HepG2 (cell line): ENCODE data around the gene FBXW4. TPM values are rescaled to one million over a fixed set of nuclear protein-coding genes. Genes with fewer than 3 reads are reported as not detected.

Experiments
- ATAC-seq: fragments of 200-7000 bp; cut with Tn5 transposase; 3 replicates; pipeline ENCODE4 v1.9.1; 2020; ENCODE audit warnings: mild to moderate bottlenecking, moderate library complexity
- BruUV-seq: library from RNA; stranded (reverse); fragments of 400-500 nt; replicated peaks from 2 replicates; lab custom pipeline; 2021; lab: Mats Ljungman, UMichigan
- CTCF ChIA-PET: fragments of 300-600 bp; formaldehyde crosslinking; extraction: SDS; loops from one replicate; lab custom pipeline; 2021; ENCODE audit warnings: low total read pairs, inconsistent platforms, low intra/inter-chr PET ratio; lab: Yijun Ruan, JAX
- POLR2A ChIA-PET: fragments of 350-600 bp; sonication (Branson Sonifier 250); formaldehyde crosslinking; loops from one replicate; lab custom pipeline; 2020; ENCODE audit warnings: antibody characterized with exemption, inconsistent platforms; lab: Yijun Ruan, JAX
- DNase-seq: peaks from one replicate; pipeline ENCODE4 v3.0.0-alpha.2; 2015; ENCODE audit warnings: low spot score
- FAIRE-seq: peaks from 3 replicates; lab custom pipeline; 2011; peaks lifted over from hg19 to GRCh38; lab: Jason Lieb, UNC
- H2AFZ ChIP-seq: one replicate; pipeline ENCODE4 v1.6.1; 2011; ENCODE audit warnings: low read length, inconsistent platforms
- H3K27ac ChIP-seq: fragments of 300-600 bp; 3 replicates; pipeline ENCODE4 v1.8.0; 2011; ENCODE audit warnings: mixed run types, mild to moderate bottlenecking, mixed read lengths, low read length, inconsistent platforms; ENCODE audit not compliant: insufficient read depth; ENCODE audit errors: extremely low read length
- H3K27me3 ChIP-seq, 2 experiments: fragments of 200-600 bp in 1 of 2; 2 replicates in 1 of 2; 3 replicates in 1 of 2; pipeline versions ENCODE4 v1.6.0 to v1.8.0; 2011; ENCODE audit warnings: low read length in 2 of 2, mild to moderate bottlenecking in 2 of 2, moderate library complexity in 2 of 2, inconsistent platforms in 1 of 2; ENCODE audit not compliant: insufficient read depth in 2 of 2, control insufficient read depth in 1 of 2
- H3K36me3 ChIP-seq, 2 experiments: fragments of 200-600 bp in 1 of 2; replicated peaks in 1 of 2; 2 replicates in 1 of 2; 3 replicates in 1 of 2; pipeline versions ENCODE4 v1.5.1 to v1.8.0; 2011; ENCODE audit warnings: low read length in 2 of 2, inconsistent platforms in 1 of 2; ENCODE audit not compliant: insufficient read depth in 2 of 2, control insufficient read depth in 1 of 2
- H3K4me1 ChIP-seq: 2 replicates; pipeline ENCODE4 v1.5.1; 2012; ENCODE audit warnings: low read length, inconsistent platforms; ENCODE audit not compliant: insufficient read depth
- H3K4me2 ChIP-seq: 2 replicates; pipeline ENCODE4 v1.6.0; 2011; ENCODE audit warnings: low read depth, low read length, inconsistent platforms
- H3K4me3 ChIP-seq, 3 experiments: fragments of 200-600 bp in 1 of 3; sonication (generic), shearing (Covaris generic) in 1 of 3; replicated peaks in 1 of 3; 2 replicates each; pipeline ENCODE4 v1.5.1; 2011 to 2016; ENCODE audit warnings: low read length in 3 of 3, inconsistent platforms in 2 of 3, low read depth in 2 of 3, mild to moderate bottlenecking in 2 of 3, control low read depth in 1 of 3, mixed read lengths in 1 of 3; ENCODE audit not compliant: insufficient read depth in 1 of 3
- H3K79me2 ChIP-seq: one replicate; pipeline ENCODE4 v1.6.1; 2011; ENCODE audit warnings: low read length, inconsistent platforms; ENCODE audit not compliant: insufficient read depth
- H3K9ac ChIP-seq: 2 replicates; pipeline ENCODE4 v1.6.0; 2011; ENCODE audit warnings: mild to moderate bottlenecking, low read depth, low read length, inconsistent platforms; ENCODE audit not compliant: insufficient read depth
- H3K9me3 ChIP-seq: 2 replicates; pipeline ENCODE4 v1.5.1; 2012; ENCODE audit warnings: mild to moderate bottlenecking, low read length
- H4K20me1 ChIP-seq: 2 replicates; pipeline ENCODE4 v1.6.0; 2011; ENCODE audit warnings: inconsistent platforms, mild to moderate bottlenecking, low read length, moderate library complexity; ENCODE audit not compliant: insufficient read depth
- ERF ChIP-seq: IDR thresholded peaks from 2 replicates; pipeline ENCODE4 v1.6.1; 2018; ENCODE audit warnings: missing biosample characterization, missing genetic modification reagents
- HDAC2 ChIP-seq: sonication (generic); formaldehyde crosslinking; IDR thresholded peaks from 2 replicates; pipeline ENCODE4 v1.4.0; 2020; ENCODE audit warnings: missing genetic modification reagents
- NFATC3 ChIP-seq: sonication (generic); formaldehyde crosslinking; IDR thresholded peaks from 2 replicates; pipeline ENCODE4 v1.5.1; 2020; ENCODE audit warnings: mild to moderate bottlenecking, missing genetic modification reagents
- NFE2L2 ChIP-seq: fragments of 150-350 bp; IDR thresholded peaks from 2 replicates; pipeline ENCODE4 v1.6.1; 2014; ENCODE audit warnings: low read length
- NFIB ChIP-seq: sonication (generic); formaldehyde crosslinking; IDR thresholded peaks from 2 replicates; pipeline ENCODE4 v1.9.0; 2021; ENCODE audit warnings: missing genetic modification reagents, mild to moderate bottlenecking, borderline replicate concordance
- PRMT3 ChIP-seq: sonication (generic); formaldehyde crosslinking; IDR thresholded peaks from 2 replicates; pipeline ENCODE4 v1.8.1; 2022; ENCODE audit warnings: low read depth, mild to moderate bottlenecking, moderate library complexity, missing genetic modification reagents, borderline replicate concordance
- SIN3B ChIP-seq: fragments of 150-350 bp; IDR thresholded peaks from 2 replicates; pipeline ENCODE4 v1.6.1; 2014; ENCODE audit warnings: low read length
- ZNF251 ChIP-seq: sonication (generic); formaldehyde crosslinking; IDR thresholded peaks from 2 replicates; pipeline ENCODE4 v1.9.0; 2021; ENCODE audit warnings: mild to moderate bottlenecking, missing genetic modification reagents
- ZNF501 ChIP-seq: sonication (generic); formaldehyde crosslinking; IDR thresholded peaks from 2 replicates; pipeline ENCODE4 v1.5.1; 2020; ENCODE audit warnings: mild to moderate bottlenecking, moderate library complexity, missing genetic modification reagents
- ZNF605 ChIP-seq: sonication (generic); formaldehyde crosslinking; IDR thresholded peaks from 2 replicates; pipeline ENCODE4 v1.8.0; 2022; ENCODE audit warnings: mild to moderate bottlenecking, missing genetic modification reagents
- ZNF839 ChIP-seq: sonication (generic); formaldehyde crosslinking; IDR thresholded peaks from 2 replicates; pipeline ENCODE4 v1.4.0; 2020; ENCODE audit warnings: missing genetic modification reagents, mild to moderate bottlenecking, borderline replicate concordance
- WGBS: methylation state at CpG from one replicate; pipeline ENCODE4 v1.1.6; 2017; ENCODE audit warnings: low lambda C conversion rate; 5-methylcytosine and 5-hydroxymethylcytosine counted together
- in situ Hi-C: cut with HindIII; loops from 2 replicates; pipeline ENCODE4 v1.10.0; 2017; ENCODE audit warnings: low pct_unique_long_range_greater_than_20kb; ENCODE audit not compliant: extremely low pct_ligation_motif_present
- intact Hi-C: fragments of 100-400 bp; cut with micrococcal nuclease; formaldehyde crosslinking; loops from one replicate; pipeline ENCODE4 v1.10.0; 2022; ENCODE audit not compliant: unreplicated experiment
- polyA plus RNA-seq, 8 experiments: library from polyadenylated mRNA; depleted of rRNA in 3 of 8; stranded (reverse) in 7 of 8; unstranded in 1 of 8; fragments of >200 nt; fragmentation: Illumina TruSeq in 4 of 8; extraction: Trizol in 4 of 8; gene quantifications; 2 replicates each; pipeline versions ENCODE4 v1.2.1 to v1.2.3, GENCODE V29; 2011 to 2016; ENCODE audit warnings: low read depth in 4 of 8, missing spikeins in 1 of 8, mixed read lengths in 1 of 8; ENCODE audit not compliant: insufficient read depth in 1 of 8
- total RNA-seq, 5 experiments: library from RNA; depleted of rRNA; stranded (reverse); fragments of >200 nt; fragmentation: Illumina TruSeq; extraction: Trizol; gene quantifications; 2 replicates each; pipeline ENCODE4 v1.2.3, GENCODE V29; 2016; ENCODE audit warnings: low read depth in 1 of 5
- TF ChIP-seq, protein P1 (sequence below): sonication (generic); formaldehyde crosslinking; IDR thresholded peaks from 2 replicates; pipeline ENCODE4 v1.9.0; 2022; ENCODE audit warnings: missing genetic modification reagents, mild to moderate bottlenecking, borderline replicate concordance
- TF ChIP-seq, protein P2 (sequence below): sonication (generic); formaldehyde crosslinking; IDR thresholded peaks from 2 replicates; pipeline ENCODE4 v1.4.0; 2020; ENCODE audit warnings: missing genetic modification reagents

Gene FBXW4
- total and polyA plus RNA-seq, 2 of the 13 experiments (the other 11 are each of a cell fraction or from before 2014, with no cell fraction given): 23.5 to 33.7 TPM

- no peak overlapping the region for H3K4me2 ChIP-seq
- no TSS peak for BruUV-seq
These were observed 85.5 kb downstream of the FBXW4 start for GRCh38 chr10:101609481-101609880.

More at GRCh38 chr10:101609481-101609880, 85.5 kb downstream of the FBXW4 start:
- POLR2A ChIA-PET: no interaction called here
- Histone ChIP-seq H3K4me1 (peaks cover 9% of the 10 kb centered on the region; the same call in 1 of the 2 replicates), H3K9ac (no peak overlapping the region), H3K4me3 (no peak overlapping the region), H3K36me3 (peaks cover 15 to 40% of the 10 kb centered on the region in 2 experiments), H4K20me1 (no peaks in the 10 kb centered on the region), H3K27ac (no peak overlapping the region), H2AFZ (no peak overlapping the region), H3K27me3 (no peaks in the 10 kb centered on the region), H3K79me2 (no peaks in the 10 kb centered on the region), H3K9me3 (no peaks in the 10 kb centered on the region)
- ATAC-seq (no peak), FAIRE-seq (no peak), DNase-seq (no peak)
- CTCF ChIA-PET: no interaction called here
- in situ Hi-C loops: no loop called here
- intact Hi-C loops: no loop called here
- 100% methylated on average over 2 of the region's 4 CpGs for WGBS
- no peak for TF ChIP-seq ZNF839
- no peak for TF ChIP-seq HDAC2 (CRISPR knock-in tag)
- TF ChIP-seq NFE2L2: no peak
- no peak for TF ChIP-seq ERF
- TF ChIP-seq, protein P1, sequence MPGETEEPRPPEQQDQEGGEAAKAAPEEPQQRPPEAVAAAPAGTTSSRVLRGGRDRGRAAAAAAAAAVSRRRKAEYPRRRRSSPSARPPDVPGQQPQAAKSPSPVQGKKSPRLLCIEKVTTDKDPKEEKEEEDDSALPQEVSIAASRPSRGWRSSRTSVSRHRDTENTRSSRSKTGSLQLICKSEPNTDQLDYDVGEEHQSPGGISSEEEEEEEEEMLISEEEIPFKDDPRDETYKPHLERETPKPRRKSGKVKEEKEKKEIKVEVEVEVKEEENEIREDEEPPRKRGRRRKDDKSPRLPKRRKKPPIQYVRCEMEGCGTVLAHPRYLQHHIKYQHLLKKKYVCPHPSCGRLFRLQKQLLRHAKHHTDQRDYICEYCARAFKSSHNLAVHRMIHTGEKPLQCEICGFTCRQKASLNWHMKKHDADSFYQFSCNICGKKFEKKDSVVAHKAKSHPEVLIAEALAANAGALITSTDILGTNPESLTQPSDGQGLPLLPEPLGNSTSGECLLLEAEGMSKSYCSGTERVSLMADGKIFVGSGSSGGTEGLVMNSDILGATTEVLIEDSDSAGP: no peak
- TF ChIP-seq ZNF501 (CRISPR knock-in tag): no peak
- TF ChIP-seq NFIB (CRISPR knock-in tag): no peak
- no peak for TF ChIP-seq SIN3B
- TF ChIP-seq ZNF251 (CRISPR knock-in tag): no peak
- no peak for TF ChIP-seq ZNF605 (CRISPR knock-in tag)
- no peak for TF ChIP-seq PRMT3 (CRISPR knock-in tag)
- no peak for TF ChIP-seq NFATC3 (CRISPR knock-in tag)
- TF ChIP-seq, protein P2, sequence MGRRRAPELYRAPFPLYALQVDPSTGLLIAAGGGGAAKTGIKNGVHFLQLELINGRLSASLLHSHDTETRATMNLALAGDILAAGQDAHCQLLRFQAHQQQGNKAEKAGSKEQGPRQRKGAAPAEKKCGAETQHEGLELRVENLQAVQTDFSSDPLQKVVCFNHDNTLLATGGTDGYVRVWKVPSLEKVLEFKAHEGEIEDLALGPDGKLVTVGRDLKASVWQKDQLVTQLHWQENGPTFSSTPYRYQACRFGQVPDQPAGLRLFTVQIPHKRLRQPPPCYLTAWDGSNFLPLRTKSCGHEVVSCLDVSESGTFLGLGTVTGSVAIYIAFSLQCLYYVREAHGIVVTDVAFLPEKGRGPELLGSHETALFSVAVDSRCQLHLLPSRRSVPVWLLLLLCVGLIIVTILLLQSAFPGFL (CRISPR knock-in tag): no peak
